GM18499 (cell line): Measurements from ENCODE around the gene SHISAL2B.
"Not testable (repeated sequence)": the region's sequence is repeated elsewhere in the genome, so short reads cannot be mapped to it uniquely, and the experiment has no call there.

Experiments used
- ATAC-seq: cut with Tn5 transposase; IDR thresholded peaks from one replicate; pipeline ENCODE4 v1.9.1; 2021; ENCODE audit warnings: moderate number of reproducible peaks; ENCODE audit not compliant: insufficient read depth, unreplicated experiment

The SHISAL2B gene

DNA sequence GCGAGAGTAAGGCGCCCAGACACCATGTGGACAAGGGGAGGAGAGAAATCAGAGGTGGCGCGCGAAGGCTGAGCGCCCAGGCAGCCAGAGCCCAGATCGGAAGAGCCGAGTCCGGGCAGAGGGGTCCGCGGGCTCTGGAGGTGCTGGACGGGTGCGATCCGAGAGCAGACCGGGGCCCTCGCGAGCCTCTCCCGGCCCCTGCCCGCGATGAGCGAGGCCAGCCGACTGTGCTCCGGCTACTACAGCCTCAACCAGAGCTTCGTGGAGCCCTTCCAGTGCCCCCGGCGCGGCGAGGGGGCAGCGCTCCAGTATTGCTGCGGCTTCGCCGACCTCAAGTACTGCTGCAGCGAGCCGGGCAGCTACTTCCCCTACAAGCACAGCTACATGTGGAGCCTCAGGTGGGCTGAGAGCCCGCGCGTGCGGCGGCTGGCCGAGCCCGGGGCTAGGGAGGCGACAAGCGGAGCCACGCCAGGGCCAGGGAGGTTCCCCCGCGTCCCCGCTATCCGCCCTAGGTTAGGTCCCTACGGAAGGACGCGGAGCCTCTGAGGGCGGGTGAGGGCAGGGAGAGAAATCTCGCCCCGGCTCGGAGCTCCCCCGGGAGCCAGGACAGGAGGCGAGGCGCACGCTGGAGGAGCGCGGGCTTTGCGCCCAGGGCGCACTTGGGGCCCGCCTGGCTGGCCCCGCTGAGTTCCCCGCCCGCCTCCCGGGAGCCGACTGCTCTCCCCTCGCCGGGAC, at the start of gene SHISAL2B:
Gene SHISAL2B (plus strand): TSS at position 87 of the 735 bp plus-strand sequence. CDS start 121 bp downstream, at position 208.
- no peak for ATAC-seq

DNA sequence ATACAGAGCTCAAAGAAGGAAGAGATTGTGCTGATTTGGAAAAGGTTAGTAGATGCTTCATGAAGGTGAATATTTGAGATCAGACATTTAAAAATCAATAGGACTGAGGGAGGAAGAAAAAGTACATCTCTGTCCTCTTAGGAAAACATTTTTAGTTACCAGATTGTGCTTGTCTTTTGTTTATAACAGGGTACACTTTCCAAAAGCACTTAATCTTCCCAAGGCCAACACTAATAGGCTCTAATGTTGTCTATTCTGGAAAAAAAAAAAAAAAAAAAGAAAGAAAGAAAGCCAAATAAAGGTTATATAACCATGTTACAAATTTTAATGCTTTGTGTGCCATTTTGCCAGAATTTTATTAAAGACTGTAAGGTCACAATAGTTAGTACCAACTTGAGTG, 45.5 kb upstream of the SHISAL2B start:
- no peak for ATAC-seq

DNA sequence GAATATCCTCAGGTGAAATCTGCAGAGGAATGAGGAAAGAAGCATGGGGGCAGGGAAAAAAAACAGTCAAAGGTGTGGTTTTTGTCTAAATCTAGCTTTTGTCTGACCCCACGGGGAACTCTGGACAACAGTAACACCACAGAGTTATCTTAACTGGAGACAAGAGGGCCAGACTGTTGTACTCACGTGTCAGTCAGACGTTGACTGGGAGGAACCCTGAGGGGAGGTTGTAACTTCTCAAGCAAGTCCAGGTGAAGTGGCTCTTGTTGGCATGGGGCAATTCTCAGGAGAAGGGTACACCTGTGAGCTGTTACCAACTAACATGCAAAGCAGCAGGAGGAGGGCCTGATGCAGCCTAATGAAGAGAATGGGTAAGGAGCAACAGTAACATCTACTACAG, 44.1 kb upstream of the SHISAL2B start:
- no peak for ATAC-seq

DNA sequence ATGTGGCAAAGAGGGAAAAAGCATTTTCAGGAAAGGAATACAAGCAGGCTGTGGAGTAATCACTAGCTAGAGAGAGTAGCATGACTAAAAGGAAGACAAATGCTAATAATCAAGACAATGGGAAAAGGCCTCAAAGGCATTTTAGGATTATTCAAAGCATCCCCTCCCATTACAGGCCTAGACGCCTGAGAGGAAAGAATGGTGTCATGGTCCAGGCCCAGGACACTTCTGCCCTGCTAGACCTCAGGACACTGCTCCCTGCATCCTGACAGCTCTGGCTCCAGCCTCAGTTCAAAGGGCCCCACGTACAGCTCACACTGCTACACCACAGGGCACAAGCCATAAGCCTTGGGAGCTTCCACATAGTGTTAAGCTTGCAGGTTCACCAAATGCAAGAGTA, 40.8 kb upstream of the SHISAL2B start:
- no peak for ATAC-seq

DNA sequence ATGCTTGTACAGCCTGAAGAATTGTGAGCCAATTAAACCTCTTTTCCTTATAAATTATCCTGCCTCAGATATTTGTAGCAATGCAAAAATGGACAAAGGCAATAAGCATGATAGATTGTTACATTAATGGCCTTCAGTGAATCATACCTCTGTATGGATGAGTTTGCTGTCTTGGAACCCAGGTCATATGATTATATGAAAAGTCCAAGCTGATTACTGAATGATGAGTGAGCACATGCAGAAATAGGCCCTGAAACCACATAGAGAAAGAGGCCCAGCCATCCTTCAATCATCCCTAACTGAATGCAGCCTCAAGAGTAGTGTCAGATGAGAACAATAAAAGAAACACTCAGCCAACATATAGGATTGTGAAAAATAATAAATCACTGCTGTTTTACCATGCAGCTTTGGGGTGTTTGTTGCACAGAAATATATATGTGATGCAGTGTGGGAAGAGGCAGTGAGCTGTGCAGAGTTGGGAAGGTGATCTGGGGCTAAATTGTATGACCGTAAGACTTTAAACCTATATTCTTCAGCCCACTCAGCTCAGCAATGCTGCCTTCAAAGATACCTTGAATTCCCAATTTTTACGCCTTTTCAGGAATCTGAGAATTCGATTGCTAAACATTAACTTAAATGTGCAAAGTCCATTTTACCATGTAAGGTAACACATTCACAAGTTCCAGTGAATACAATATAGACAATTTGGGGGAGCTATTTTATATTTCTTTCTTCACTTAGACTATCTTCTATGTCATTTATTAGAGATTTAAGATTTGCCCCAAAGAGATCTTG, 36.3 kb upstream of the SHISAL2B start:
- ATAC-seq: no peak

DNA sequence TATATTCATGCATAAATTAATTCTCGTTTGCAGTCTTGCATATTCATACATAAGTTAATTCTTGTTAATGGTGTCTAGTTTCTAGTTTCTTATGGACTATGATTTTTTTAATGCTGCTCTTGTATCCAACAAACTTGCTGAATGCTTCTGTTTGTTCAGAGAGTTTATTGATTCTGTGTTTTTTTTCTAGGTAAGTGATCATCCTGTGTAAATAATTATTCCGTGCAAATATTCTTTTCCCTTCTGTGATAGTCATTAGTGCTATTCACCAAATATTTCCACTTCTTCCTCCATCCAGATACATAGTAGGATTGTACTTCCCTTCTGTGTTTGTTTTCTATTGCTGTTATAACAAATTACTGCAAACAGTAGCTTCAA, 35.8 kb upstream of the SHISAL2B start:
- no peak for ATAC-seq

DNA sequence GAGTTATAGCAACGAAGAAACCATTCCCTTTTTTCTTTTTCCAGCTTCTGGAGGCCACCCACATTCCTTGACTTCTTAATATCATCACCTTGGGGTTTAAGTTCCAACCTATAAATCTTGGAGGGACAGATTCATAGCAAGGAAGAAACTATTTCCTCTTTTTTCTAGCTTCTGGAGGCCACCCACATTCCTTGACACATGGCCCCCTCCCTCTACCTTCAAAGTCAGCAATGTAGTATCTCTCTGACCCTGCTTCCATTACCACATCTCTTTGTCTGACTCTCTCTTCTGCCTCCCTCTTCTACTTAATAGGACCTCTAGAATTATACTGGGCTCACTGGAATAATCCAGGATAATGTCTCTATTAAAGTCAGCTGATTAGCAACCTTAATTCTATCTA, 34.7 kb upstream of the SHISAL2B start:
- ATAC-seq: no peak

DNA sequence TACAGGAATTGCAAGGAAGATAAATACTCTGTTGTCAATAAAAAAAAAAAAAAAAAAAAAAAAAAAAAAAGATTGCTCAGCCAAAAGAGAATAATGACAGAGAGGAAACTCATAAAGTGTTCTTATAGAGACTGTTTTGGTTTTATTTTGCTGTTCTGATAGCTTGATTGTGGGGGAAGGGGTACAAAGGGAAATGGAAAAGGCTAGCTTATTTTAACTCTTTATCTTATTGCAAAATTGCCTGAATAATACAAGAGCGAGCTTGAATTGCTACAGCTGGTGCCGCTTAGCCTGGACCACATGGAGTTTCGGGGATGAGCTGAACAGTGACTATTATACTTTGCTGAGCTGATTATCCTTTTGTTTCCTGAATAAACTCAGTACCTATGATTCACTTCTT, 31.0 kb upstream of the SHISAL2B start:
- ATAC-seq: no peak

DNA sequence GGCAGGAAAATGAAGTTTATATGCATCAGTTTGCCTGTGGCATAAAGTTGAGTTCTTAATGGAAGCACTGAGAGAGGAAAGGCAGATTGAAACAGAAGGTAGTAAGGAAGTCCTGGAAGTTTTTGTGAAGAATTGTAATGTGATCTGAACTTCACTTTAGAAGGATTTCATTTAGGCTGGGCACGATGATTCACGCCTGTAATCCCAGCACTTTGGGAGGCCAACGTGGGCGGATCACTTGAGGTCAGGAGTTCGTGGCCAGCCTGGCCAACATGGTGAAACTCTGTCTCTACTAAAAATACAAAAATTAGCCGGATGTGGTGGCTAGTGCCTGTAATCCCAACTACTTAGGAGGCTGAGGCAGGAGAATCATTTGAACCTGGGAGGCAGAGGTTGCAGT, 27.1 kb upstream of the SHISAL2B start:
- not testable (repeated sequence) for ATAC-seq

DNA sequence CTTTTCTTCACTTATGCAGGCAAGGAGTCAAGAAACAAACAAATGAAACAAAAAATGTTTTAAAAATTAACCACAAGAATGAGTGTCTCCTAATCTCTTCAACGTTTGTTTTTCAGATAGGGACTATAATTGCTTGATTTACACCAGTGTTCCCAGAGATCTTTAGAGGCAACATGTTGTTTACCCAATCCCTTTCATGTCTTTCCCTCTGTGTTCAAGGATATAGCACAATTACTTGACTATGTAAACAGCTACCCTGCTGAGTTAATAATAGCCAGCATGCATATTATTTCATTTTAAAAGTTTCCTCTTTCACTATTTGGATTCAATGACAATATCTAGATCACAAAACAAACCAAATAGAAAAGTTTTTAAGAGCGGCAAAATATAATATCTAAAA, 25.1 kb upstream of the SHISAL2B start:
- no peak for ATAC-seq

DNA sequence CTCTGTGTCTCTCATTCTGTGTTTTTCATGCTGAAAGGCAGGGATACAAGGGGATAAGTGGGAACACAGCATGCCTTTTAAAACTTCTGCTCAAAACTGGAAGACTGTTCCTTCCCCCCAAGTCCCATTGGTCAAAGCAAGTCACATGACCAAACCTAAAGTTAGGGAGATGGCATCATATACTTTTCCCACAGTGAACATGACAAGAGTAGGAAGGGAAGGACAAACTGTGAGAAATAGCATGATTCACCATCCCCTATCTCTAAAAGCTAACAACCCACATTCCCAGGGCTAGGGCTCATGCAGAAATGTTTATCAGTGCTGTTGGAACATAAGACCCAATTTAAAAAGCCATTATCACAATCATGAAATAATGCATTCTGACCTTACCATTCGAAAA, 24.2 kb upstream of the SHISAL2B start:
- no peak for ATAC-seq

DNA sequence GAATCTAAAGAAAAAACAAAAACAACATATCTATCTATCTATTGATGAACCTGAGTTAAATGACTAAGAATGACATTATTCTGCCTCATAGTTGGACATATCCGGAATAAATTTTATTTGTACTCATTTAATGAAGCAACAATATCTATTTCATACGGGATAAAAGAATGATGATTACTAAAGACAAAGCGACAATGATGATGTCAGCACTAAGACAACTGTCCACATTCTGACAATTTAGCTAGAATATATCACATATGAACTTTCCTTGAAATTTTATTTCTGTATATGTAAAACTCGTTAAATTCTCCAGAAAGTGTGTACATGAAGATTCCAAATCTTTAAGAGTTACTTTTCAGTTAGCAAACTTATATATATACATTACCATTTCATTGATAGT, 23.2 kb upstream of the SHISAL2B start:
- ATAC-seq: no peak

DNA sequence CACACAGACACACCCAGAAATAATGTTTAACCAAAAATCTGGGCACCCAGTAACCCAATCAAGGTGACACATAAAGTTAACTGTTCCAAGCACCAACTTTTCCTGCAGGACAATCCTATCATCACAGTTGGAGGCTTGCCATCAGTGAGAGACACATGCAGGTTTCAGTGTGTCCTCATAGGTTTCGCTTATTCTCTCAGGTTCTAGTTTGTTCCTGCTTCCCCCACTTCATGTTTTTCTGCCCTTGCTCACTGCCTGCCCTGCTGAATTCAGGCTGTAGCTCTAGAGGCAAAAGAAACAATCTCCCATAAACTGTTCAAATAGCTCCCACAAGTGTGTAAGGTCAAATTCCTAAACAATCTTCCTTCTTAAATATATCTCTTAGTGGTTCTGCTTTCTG, 20.0 kb upstream of the SHISAL2B start:
- ATAC-seq: no peak

DNA sequence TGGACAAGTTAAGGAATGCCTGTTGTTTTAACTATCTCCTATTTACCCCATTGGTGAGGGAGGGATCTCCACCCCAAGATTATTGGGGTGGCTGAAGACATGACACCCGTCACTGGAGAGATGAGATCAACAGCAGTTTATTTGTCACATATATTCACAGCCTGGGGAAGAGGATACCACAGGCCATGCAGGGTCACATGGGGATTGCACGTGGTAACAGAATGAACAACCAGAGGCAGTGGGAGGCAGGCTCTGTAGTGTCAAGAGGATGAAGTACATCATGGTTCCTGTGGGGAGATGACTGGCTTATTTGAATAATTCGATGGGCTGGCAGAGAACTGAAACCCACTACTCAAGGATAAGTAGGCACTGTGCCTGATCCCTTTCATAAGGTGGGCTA, 18.6 kb upstream of the SHISAL2B start:
- ATAC-seq: no peak

DNA sequence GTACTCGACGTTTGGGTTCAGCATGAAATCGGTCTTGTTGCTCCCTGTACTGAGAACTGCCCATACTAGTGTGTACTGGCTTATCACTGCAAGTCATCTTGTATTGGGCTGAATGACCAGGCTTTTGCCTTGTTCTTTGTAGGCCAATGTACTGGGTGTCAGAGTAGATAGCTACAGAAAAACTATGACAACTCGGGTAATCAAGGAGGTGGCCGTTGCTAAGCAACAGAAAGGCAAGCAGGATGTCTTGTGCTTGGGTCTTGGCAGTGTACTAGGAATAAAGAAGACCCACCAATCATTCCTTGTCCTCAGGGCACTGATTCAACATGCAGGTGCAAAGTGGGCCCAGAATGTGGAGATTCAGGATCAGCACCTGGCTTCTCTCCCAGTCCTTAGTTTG, 11.9 kb upstream of the SHISAL2B start:
- ATAC-seq: no peak

DNA sequence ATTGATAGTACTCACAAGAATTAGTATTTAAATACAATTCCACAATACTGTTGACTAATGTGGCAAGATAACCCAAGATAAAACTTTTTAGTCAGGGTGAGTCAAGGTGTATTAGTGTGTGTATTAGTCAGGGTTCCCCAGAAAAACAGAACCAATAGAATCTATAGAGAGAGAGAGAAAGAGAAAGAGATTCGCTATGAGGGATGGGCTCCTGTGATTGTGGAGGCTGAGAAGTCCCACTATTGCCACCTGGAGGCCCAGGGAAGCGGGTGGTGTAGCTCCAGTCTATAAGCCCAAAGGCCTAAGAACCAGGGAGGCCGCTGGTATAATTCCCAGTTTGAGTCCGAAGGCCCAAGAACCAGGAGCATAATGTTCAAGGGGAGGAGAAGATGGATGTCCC, 10.0 kb upstream of the SHISAL2B start:
- no peak for ATAC-seq

DNA sequence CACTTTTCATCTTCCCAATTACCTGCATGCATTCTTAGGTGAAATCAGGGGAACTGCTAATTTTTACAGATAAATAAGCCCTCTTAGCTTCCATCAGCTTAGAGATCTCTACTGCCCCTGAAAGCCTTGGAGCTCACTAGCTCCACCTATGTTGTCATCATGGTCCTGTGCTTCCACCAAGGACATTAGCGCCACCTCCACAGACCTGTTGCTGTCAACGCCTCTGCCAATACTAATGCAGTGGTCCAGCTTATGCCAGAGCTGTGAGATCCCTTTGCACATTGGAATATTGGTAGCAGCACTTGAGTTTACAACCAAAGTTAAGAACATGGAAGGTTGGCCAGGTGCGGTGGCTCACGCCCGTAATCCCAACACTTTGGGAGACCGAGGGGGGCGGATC, 7.7 kb upstream of the SHISAL2B start:
- no peak for ATAC-seq

DNA sequence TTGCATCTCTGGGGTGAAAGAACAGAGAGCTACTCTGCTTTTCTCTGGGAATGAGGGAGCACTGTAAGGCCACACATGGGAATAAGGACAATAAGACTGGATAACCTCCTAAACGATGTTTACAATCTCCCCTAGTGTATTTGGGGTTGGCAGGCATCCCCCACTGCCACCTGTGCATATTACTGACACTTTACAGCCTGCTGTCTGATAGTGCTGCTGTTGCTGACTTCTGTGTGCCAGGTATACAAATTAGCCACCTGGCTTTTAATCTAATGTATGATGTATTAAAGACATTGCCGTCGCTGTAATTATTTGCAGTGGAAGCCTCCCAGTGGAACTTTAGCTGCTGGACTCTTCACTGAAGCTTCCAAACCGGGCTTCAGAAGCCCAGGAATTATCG, 4.4 kb upstream of the SHISAL2B start:
- ATAC-seq: no peak

DNA sequence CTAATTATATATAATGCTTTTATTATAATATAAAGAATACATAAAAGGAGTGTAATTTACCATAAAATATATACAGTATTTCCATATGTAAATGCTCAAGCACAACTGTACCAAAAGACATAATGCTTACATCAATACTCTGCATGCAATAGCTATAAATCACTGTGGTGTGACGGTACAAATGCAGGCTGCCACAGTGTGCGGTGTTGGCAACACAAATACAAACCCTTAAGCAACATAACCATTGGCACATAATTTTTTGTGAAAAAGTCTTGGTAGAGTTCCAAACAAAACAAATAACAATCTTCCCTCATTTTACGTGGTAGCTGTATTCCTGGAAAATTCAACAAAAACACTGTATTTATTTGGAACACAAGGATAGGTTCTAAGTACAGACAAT, 1.9 kb upstream of the SHISAL2B start:
- no peak for ATAC-seq

DNA sequence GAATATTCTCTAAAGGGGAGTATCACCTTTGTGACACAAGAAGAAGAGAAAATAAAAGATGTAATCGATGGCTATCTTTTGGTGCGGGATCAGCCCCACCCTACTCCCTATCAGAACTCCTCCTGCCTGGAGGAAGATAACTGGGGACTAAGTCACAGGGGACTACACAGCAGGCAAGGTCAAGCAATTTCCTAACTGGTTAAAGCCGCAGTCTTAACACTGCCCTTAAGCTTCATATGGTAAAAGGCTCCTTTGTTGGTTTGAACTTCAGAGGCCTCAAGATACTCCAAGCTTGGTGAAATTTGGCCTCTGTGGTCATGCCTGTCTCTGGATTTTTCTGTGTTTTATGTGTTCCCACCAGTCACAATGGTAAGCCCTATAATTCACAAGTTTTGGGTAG, 1.3 kb upstream of the SHISAL2B start:
- ATAC-seq: no peak

DNA sequence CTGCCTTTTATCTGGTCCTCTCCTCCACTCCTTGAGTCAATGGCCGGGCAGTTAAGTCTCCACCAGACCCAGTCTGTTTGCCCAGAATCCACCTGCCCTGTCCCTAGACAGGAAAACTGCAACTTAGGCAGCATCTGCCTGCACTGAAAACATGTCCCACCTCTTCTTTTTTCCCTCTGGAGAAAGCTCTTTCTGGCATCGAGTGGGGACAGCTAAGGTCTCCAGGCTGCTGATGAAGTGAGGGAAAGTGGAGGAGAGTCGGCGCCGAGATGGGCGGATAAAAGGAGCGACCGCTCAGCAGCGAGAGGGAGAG, 243 bp upstream of the SHISAL2B start:
- no peak for ATAC-seq

DNA sequence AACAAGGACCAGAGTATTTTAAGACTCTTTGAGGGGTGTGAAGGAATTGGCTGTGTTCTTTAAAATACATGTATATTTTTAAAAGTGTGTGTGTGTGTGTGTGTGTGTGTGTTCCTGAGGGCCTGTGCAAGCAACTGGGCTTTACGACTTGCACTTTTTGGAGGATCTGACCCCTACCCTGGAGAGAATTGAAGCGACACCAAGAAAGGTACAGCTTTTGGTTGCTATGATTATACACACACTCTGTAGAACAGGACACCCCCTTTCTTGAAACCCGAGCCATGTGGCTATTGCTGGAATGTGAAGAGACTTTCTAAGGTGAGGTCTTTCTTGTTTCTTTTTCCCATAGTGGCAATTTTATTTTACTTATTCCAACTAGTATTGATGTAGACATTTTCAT, 988 bp downstream of the SHISAL2B start:
- ATAC-seq: no peak
